ENCODE measurements around the gene RPL34.

RPL34 gene

GRCh38 chr4:108626056-108626455 lies 5.7 kb downstream of the RPL34 start:
- peaks cover 69% of the 10 kb centered on the region for H3K36me3 ChIP-seq (ENCODE audit: insufficient read depth, low read length)
- no peak overlapping the region for H3K4me3 ChIP-seq (ENCODE audit: low read depth in 1 of 2, low read length in 2 of 2)
- peaks cover 12% of the 10 kb centered on the region for H3K4me1 ChIP-seq (ENCODE audit: insufficient read depth, low read length)
- no peak overlapping the region for H3K27ac ChIP-seq (ENCODE audit: low read depth, low read length)
- no peaks in the 10 kb centered on the region for H3K27me3 ChIP-seq (ENCODE audit: control insufficient read depth in 1 of 2, insufficient read depth in 2 of 2, low read length in 2 of 2)
- H3K9ac ChIP-seq (ENCODE audit: low read length) = no peak overlapping the region
- no peaks in the 10 kb centered on the region for H3K9me3 ChIP-seq (ENCODE audit: low read length)

DNA sequence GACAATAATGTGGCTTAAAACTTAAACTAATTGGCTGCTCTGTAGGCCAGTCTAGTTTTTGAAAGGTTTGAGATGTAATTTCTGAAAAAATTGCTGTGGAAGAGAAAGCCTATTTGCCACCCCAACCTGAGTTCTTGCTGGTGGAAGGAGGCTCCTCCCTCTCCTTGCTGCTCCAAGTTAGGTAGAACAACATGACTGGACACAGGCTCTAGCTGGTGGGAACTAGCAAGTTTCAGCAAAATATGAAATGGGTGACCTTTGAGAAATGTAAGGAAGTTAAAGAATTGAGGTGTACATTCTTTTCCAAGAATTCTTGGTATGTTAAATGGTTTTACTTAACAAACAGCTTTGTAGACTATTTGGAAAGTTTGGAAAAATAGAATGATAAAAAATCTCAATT lies 8.0 kb downstream of the RPL34 start:
- Histone ChIP-seq H3K36me3 (ENCODE audit: insufficient read depth, low read length) (peaks cover 58% of the 10 kb centered on the region), H3K4me3 (ENCODE audit: low read depth in 1 of 2, low read length in 2 of 2) (no peak overlapping the region)

GRCh38 chr4:108635070-108635655 lies 14.8 kb downstream of the RPL34 start:
- no peak overlapping the region for H3K9ac ChIP-seq (ENCODE audit: low read length)
- H3K4me1 ChIP-seq (ENCODE audit: insufficient read depth, low read length) = no peaks in the 10 kb centered on the region
- peaks cover 20% of the 10 kb centered on the region for H3K36me3 ChIP-seq (ENCODE audit: insufficient read depth, low read length)
- no peaks in the 10 kb centered on the region for H3K27me3 ChIP-seq (ENCODE audit: control insufficient read depth in 1 of 2, insufficient read depth in 2 of 2, low read length in 2 of 2)
- no peak overlapping the region for H3K27ac ChIP-seq (ENCODE audit: low read depth, low read length)
- no peak overlapping the region for H3K4me3 ChIP-seq (ENCODE audit: low read depth in 1 of 2, low read length in 2 of 2)
- no peaks in the 10 kb centered on the region for H3K9me3 ChIP-seq (ENCODE audit: low read length)

More for the DNA sequence above, 8.0 kb downstream of the RPL34 start:
- no peak overlapping the region for H3K27ac ChIP-seq (ENCODE audit: low read depth, low read length)
- H3K4me1 ChIP-seq (ENCODE audit: insufficient read depth, low read length) = no peaks in the 10 kb centered on the region
- no peaks in the 10 kb centered on the region for H3K9me3 ChIP-seq (ENCODE audit: low read length)
- H3K27me3 ChIP-seq (ENCODE audit: control insufficient read depth in 1 of 2, insufficient read depth in 2 of 2, low read length in 2 of 2) = no peaks in the 10 kb centered on the region
- H3K9ac ChIP-seq (ENCODE audit: low read length) = no peak overlapping the region

- H3K27ac ChIP-seq (ENCODE audit: low read depth, low read length) = no peak overlapping the region
- peaks cover 11% of the 10 kb centered on the region for H3K36me3 ChIP-seq (ENCODE audit: insufficient read depth, low read length)
- H3K9me3 ChIP-seq (ENCODE audit: low read length) = no peaks in the 10 kb centered on the region
- no peaks in the 10 kb centered on the region for H3K4me1 ChIP-seq (ENCODE audit: insufficient read depth, low read length)
- H3K27me3 ChIP-seq (ENCODE audit: control insufficient read depth in 1 of 2, insufficient read depth in 2 of 2, low read length in 2 of 2) = no peaks in the 10 kb centered on the region
- H3K4me3 ChIP-seq (ENCODE audit: low read depth in 1 of 2, low read length in 2 of 2) = no peak overlapping the region
- no peak overlapping the region for H3K9ac ChIP-seq (ENCODE audit: low read length)
Measured at GRCh38 chr4:108636246-108636645, 15.9 kb downstream of the RPL34 start.

DNA sequence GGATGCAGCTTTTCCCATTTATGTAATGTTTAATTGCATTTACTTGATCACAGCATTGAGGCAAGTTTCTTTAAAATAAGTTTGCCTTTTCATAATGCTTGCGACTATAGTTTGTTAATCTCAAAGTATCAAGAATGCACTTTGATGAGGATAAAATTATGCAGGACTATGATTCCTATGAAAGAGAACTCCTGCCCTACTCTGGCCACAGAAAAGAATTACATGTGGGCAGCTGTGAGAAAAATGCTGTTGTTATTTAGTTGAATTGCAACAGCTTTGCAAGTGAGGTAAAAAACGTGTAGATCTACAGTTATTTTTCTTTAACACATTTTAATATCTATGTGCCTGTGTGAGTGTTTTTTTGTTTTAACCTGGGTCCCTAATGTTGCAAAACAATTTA lies 17.5 kb downstream of the RPL34 start:
- Histone ChIP-seq H3K9me3 (ENCODE audit: low read length) (no peaks in the 10 kb centered on the region), H3K4me3 (ENCODE audit: low read depth in 1 of 2, low read length in 2 of 2) (no peak overlapping the region), H3K27me3 (ENCODE audit: control insufficient read depth in 1 of 2, insufficient read depth in 2 of 2, low read length in 2 of 2) (no peaks in the 10 kb centered on the region), H3K27ac (ENCODE audit: low read depth, low read length) (no peak overlapping the region), H3K36me3 (ENCODE audit: insufficient read depth, low read length) (peaks cover 6% of the 10 kb centered on the region), H3K4me1 (ENCODE audit: insufficient read depth, low read length) (no peaks in the 10 kb centered on the region), H3K9ac (ENCODE audit: low read length) (no peak overlapping the region)

- Histone ChIP-seq H3K9me3 (ENCODE audit: low read length) (no peaks in the 10 kb centered on the region), H3K36me3 (ENCODE audit: insufficient read depth, low read length) (no peaks in the 10 kb centered on the region), H3K27ac (ENCODE audit: low read depth, low read length) (no peak overlapping the region), H3K9ac (ENCODE audit: low read length) (no peak overlapping the region), H3K4me3 (ENCODE audit: low read depth in 1 of 2, low read length in 2 of 2) (no peak overlapping the region), H3K4me1 (ENCODE audit: insufficient read depth, low read length) (no peaks in the 10 kb centered on the region), H3K27me3 (ENCODE audit: control insufficient read depth in 1 of 2, insufficient read depth in 2 of 2, low read length in 2 of 2) (no peaks in the 10 kb centered on the region)
Measured at GRCh38 chr4:108644237-108644636, 23.9 kb downstream of the RPL34 start.

DNA sequence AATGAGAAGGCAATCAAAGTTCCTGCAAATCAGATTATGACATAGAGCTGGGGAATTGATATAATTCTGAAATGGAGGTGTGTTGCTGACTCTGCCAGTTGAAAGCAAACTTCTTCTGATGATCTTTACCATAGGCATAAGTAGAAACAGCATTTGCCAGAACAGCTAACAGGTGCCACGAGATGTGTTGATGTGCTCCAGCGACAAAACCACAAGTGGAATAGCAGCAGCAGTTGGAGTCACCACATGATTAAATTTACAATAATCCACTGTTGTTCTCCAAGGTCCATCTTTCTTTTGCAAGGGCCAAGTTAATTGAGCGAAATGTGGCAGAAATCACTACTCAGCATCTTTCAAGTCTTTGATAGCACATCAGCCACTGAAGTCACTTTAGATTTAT lies 26.3 kb downstream of the RPL34 start:
- no peak overlapping the region for H3K27ac ChIP-seq (ENCODE audit: low read depth, low read length)

DNA sequence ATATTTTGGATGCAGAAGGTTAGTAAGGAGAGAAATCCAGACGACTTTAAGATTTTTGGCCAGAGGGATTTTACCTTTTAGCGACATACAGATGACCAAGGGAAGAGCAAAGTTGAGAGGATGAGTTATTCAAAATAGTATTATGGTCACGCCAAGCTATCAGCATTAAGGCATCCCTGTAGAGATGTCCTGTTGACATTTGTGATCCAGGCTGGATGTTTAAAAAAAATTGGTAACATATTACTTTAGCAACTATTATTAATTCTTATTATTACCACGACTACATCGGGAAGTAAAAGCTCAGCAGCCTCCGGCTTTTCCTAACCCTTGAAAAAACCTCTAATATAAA lies 29.5 kb downstream of the RPL34 start:
- H3K9ac ChIP-seq (ENCODE audit: low read length) = no peak overlapping the region
- peak overlapping the region; percentile 4 to 42 for H3K4me3 ChIP-seq (ENCODE audit: low read depth in 1 of 2, low read length in 2 of 2)

More for the DNA sequence above, 26.3 kb downstream of the RPL34 start:
- Histone ChIP-seq H3K9ac (ENCODE audit: low read length) (no peak overlapping the region), H3K27me3 (ENCODE audit: control insufficient read depth in 1 of 2, insufficient read depth in 2 of 2, low read length in 2 of 2) (no peaks in the 10 kb centered on the region), H3K9me3 (ENCODE audit: low read length) (no peaks in the 10 kb centered on the region), H3K36me3 (ENCODE audit: insufficient read depth, low read length) (no peaks in the 10 kb centered on the region), H3K4me1 (ENCODE audit: insufficient read depth, low read length) (peaks cover 10% of the 10 kb centered on the region), H3K4me3 (ENCODE audit: low read depth in 1 of 2, low read length in 2 of 2) (no peak overlapping the region)

DNA sequence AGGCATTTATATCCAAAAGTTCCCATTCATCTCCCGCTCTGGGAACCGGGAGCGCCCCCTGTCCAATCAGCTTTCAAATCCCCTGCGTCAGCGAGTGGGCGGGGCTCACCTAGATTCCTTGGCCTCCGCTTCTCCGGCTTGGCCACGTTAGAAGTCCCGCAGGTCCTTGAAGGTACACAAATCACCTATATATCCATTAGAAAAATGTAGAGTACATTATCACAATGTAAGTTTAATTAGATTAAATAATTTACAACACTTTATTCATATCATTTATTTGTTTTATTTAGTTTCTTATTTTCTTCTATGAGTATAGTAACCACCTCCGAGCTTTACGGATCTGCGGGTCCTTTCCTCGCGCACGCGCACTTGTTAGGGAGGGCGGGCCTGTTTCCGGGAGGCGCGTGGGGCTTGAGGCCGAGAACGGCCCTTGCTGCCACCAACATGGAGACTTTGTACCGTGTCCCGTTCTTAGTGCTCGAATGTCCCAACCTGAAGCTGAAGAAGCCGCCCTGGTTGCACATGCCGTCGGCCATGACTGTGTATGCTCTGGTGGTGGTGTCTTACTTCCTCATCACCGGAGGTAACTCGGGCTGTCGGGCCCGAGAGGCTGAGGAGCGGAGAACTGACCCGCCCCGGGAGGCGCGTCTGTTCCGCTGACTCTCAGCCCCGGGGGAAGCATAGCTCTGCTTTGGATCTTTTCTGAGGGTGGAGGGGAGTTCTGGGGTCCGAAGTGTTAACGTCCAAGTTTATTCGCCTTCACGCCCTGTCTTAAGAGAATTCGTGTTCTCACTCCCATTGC lies 30.0 kb downstream of the RPL34 start, which contains the start of gene OSTC:
OSTC (plus strand) TSS at position 388 of the 802 bp plus-strand sequence; CDS start at position 445, 57 bp downstream.
- Histone ChIP-seq H3K27me3 (ENCODE audit: control insufficient read depth in 1 of 2, insufficient read depth in 2 of 2, low read length in 2 of 2) (no peaks in the 10 kb centered on the region), H3K9me3 (ENCODE audit: low read length) (no peaks in the 10 kb centered on the region), H3K27ac (ENCODE audit: low read depth, low read length) (peak within 1 kb of the TSS; percentile 87), H3K4me3 (ENCODE audit: low read depth in 1 of 2, low read length in 2 of 2) (peak within 1 kb of the TSS; percentile 90 to 97), H3K4me1 (ENCODE audit: insufficient read depth, low read length) (peaks cover 21% of the 10 kb centered on the region), H3K36me3 (ENCODE audit: insufficient read depth, low read length) (no peaks in the 10 kb centered on the region), H3K9ac (ENCODE audit: low read length) (peak within 1 kb of the TSS; percentile 85)

More for the DNA sequence above, 29.5 kb downstream of the RPL34 start:
- Histone ChIP-seq H3K27me3 (ENCODE audit: control insufficient read depth in 1 of 2, insufficient read depth in 2 of 2, low read length in 2 of 2) (no peaks in the 10 kb centered on the region), H3K4me1 (ENCODE audit: insufficient read depth, low read length) (peaks cover 21% of the 10 kb centered on the region), H3K27ac (ENCODE audit: low read depth, low read length) (no peak overlapping the region), H3K9me3 (ENCODE audit: low read length) (no peaks in the 10 kb centered on the region), H3K36me3 (ENCODE audit: insufficient read depth, low read length) (no peaks in the 10 kb centered on the region)

DNA sequence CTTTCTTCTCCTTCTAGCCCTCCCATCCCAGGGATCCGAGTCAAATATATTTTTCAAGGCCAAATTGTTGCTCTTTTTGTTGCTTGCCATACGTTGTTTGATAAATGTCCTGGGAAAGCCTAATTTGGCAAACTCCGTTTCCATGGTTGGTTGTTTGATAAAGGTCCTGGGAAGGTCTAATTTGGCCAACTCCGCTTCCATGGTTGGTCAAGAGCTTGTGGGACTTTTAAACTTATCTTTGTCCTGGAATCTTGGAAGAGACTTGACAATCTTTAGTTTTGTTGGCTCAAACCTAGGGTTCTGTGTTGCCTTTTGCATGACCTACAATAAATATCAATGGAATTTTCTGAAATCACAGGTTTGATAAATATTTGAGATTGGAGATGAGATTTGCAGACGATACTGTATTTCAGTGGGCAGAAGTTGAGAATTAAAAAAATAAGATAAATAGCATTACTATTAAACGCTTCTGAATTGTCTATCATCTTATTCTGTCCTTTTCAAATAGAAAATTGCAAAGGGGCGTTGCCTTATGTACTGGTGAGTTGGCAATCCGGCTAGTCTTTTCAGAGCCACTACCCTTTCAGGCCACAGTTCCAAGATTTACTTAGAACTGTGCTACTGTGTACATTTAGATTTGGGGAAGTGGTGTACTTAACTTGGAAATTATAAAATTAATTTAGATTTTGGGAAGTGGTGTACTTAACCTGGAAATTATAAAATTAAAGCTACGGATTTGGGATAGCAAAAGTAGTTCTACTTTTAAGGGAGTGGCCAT lies 30.8 kb downstream of the RPL34 start:
- Histone ChIP-seq H3K27me3 (ENCODE audit: control insufficient read depth in 1 of 2, insufficient read depth in 2 of 2, low read length in 2 of 2) (no peaks in the 10 kb centered on the region), H3K9me3 (ENCODE audit: low read length) (no peaks in the 10 kb centered on the region), H3K27ac (ENCODE audit: low read depth, low read length) (peak overlapping the region; percentile 87), H3K4me3 (ENCODE audit: low read depth in 1 of 2, low read length in 2 of 2) (peak overlapping the region; percentile 90 to 97), H3K36me3 (ENCODE audit: insufficient read depth, low read length) (peaks cover 4% of the 10 kb centered on the region), H3K9ac (ENCODE audit: low read length) (peak overlapping the region; percentile 85), H3K4me1 (ENCODE audit: insufficient read depth, low read length) (peaks cover 21% of the 10 kb centered on the region)

GRCh38 chr4:108662629-108663028 lies 42.3 kb downstream of the RPL34 start:
- no peak overlapping the region for H3K27ac ChIP-seq (ENCODE audit: low read depth, low read length)
- no peaks in the 10 kb centered on the region for H3K9me3 ChIP-seq (ENCODE audit: low read length)
- no peaks in the 10 kb centered on the region for H3K4me1 ChIP-seq (ENCODE audit: insufficient read depth, low read length)
- no peak overlapping the region for H3K9ac ChIP-seq (ENCODE audit: low read length)
- peaks cover 20% of the 10 kb centered on the region for H3K36me3 ChIP-seq (ENCODE audit: insufficient read depth, low read length)
- H3K27me3 ChIP-seq (ENCODE audit: control insufficient read depth in 1 of 2, insufficient read depth in 2 of 2, low read length in 2 of 2) = no peaks in the 10 kb centered on the region
- no peak overlapping the region for H3K4me3 ChIP-seq (ENCODE audit: low read depth in 1 of 2, low read length in 2 of 2)
